H1 (cell line): Measurements from ENCODE around the gene ZNF524. TPM values are rescaled to one million over a fixed set of nuclear protein-coding genes. Genes with fewer than 3 reads are reported as not detected.

Experiments
- CTCF ChIA-PET: fragments of 300-600 bp; sonication (Branson Sonifier 250); formaldehyde crosslinking; loops from one replicate; lab custom pipeline; 2021; ENCODE audit not compliant: partially characterized antibody; lab: Charles Lee
- POLR2A ChIA-PET: fragments of 300-600 bp; sonication (Branson Sonifier 250); formaldehyde crosslinking; loops from one replicate; lab custom pipeline; 2021; ENCODE audit warnings: inconsistent platforms; ENCODE audit not compliant: partially characterized antibody; lab: Charles Lee
- DNase-seq, 2 experiments: peaks; one replicate each; pipeline versions ENCODE4 v3.0.0 to v3.0.0-alpha.2; 2010 to 2022; ENCODE audit warnings: low spot score in 2 of 2, low read depth in 1 of 2, mixed read lengths in 1 of 2
- FAIRE-seq: peaks from 2 replicates; lab custom pipeline; 2011; peaks lifted over from hg19 to GRCh38; lab: Jason Lieb, UNC
- H2AFZ ChIP-seq: 2 replicates; pipeline ENCODE4 v1.8.1; 2012; ENCODE audit warnings: low read length, inconsistent platforms
- H2AK5ac ChIP-seq: 2 replicates; pipeline ENCODE4 v1.6.1; 2013; ENCODE audit warnings: low read depth, low read length
- H2BK120ac ChIP-seq: replicated peaks from 2 replicates; pipeline ENCODE3; 2013; ENCODE audit warnings: low read depth, low read length, inconsistent platforms
- H2BK12ac ChIP-seq: 2 replicates; pipeline ENCODE4 v1.6.1; 2013; ENCODE audit warnings: low read depth, low read length
- H2BK15ac ChIP-seq: 2 replicates; pipeline ENCODE4 v1.6.1; 2013; ENCODE audit warnings: low read length
- H2BK20ac ChIP-seq: 2 replicates; pipeline ENCODE4 v1.6.1; 2013; ENCODE audit warnings: low read length
- H2BK5ac ChIP-seq: 2 replicates; pipeline ENCODE4 v1.6.1; 2013; ENCODE audit warnings: low read depth, low read length
- H3K14ac ChIP-seq: 2 replicates; pipeline ENCODE4 v1.6.1; 2013; ENCODE audit warnings: inconsistent platforms; ENCODE audit not compliant: insufficient read length
- H3K18ac ChIP-seq: 2 replicates; pipeline ENCODE4 v1.6.1; 2013; ENCODE audit warnings: low read length; ENCODE audit errors: extremely low read depth
- H3K23ac ChIP-seq: 2 replicates; pipeline ENCODE4 v1.6.1; 2013; ENCODE audit warnings: inconsistent platforms; ENCODE audit not compliant: insufficient read length
- H3K23me2 ChIP-seq: 2 replicates; pipeline ENCODE4 v1.6.1; 2013; ENCODE audit warnings: low read depth, low read length
- H3K27ac ChIP-seq: 2 replicates; pipeline ENCODE4 v1.6.1; 2011; ENCODE audit warnings: low read depth, low read length, inconsistent platforms
- H3K27me3 ChIP-seq, 4 experiments: replicated peaks in 1 of 4; 1 replicate in 1 of 4; 2 replicates in 3 of 4; pipeline versions ENCODE4 v1.6.1 to v1.8.1; 2011 to 2013; ENCODE audit warnings: low read length in 3 of 4, mild to moderate bottlenecking in 3 of 4, inconsistent platforms in 2 of 4, mixed read lengths in 2 of 4, moderate library complexity in 1 of 4; ENCODE audit not compliant: control insufficient read depth in 3 of 4, insufficient read depth in 3 of 4; ENCODE audit errors: extremely low read depth in 1 of 4
- H3K36me3 ChIP-seq, 4 experiments: 2 replicates each; pipeline versions ENCODE4 v1.6.1 to v1.8.1; 2011 to 2013; ENCODE audit warnings: mild to moderate bottlenecking in 4 of 4, low read length in 3 of 4, moderate library complexity in 2 of 4, control low read depth in 1 of 4, inconsistent platforms in 1 of 4; ENCODE audit not compliant: insufficient read depth in 4 of 4, control insufficient read depth in 2 of 4
- H3K4ac ChIP-seq: replicated peaks from 2 replicates; pipeline ENCODE3; 2013; ENCODE audit warnings: low read length, low read depth, mixed read lengths, inconsistent platforms; ENCODE audit not compliant: insufficient read length
- H3K4me1 ChIP-seq, 4 experiments: replicated peaks in 1 of 4; 1 replicate in 1 of 4; 2 replicates in 3 of 4; pipeline versions ENCODE4 v1.6.1 to v1.8.1; 2011 to 2013; ENCODE audit warnings: low read length in 3 of 4, inconsistent platforms in 2 of 4, mixed read lengths in 1 of 4; ENCODE audit not compliant: insufficient read depth in 4 of 4, control insufficient read depth in 3 of 4
- H3K4me2 ChIP-seq, 2 experiments: 2 replicates each; pipeline versions ENCODE4 v1.6.1 to v1.8.1; 2011 to 2013; ENCODE audit warnings: low read depth in 2 of 2, low read length in 2 of 2, control low read depth in 1 of 2, inconsistent platforms in 1 of 2, mild to moderate bottlenecking in 1 of 2; ENCODE audit not compliant: insufficient read depth in 1 of 2
- H3K4me3 ChIP-seq, 4 experiments: fragments of 200-600, 300-600 bp in 1 of 4; sonication (generic), shearing (Covaris generic), sonication (Bioruptor Twin) in 1 of 4; 2 replicates each; pipeline versions ENCODE4 v1.5.1 to v1.8.1; 2011 to 2016; ENCODE audit warnings: low read length in 4 of 4, low read depth in 3 of 4, control low read depth in 2 of 4, inconsistent platforms in 2 of 4, mild to moderate bottlenecking in 2 of 4, mixed read lengths in 1 of 4, moderate library complexity in 1 of 4; ENCODE audit not compliant: insufficient read depth in 2 of 4; ENCODE audit errors: extremely low read depth in 1 of 4
- H3K56ac ChIP-seq: replicated peaks from 2 replicates; pipeline ENCODE3; 2013; ENCODE audit warnings: low read depth, mild to moderate bottlenecking, mixed read lengths, low read length, inconsistent platforms; ENCODE audit not compliant: insufficient read length
- H3K79me1 ChIP-seq: 2 replicates; pipeline ENCODE4 v1.6.1; 2013; ENCODE audit warnings: low read depth, low read length, control low read depth
- H3K79me2 ChIP-seq, 2 experiments: 2 replicates each; pipeline versions ENCODE4 v1.6.1 to v1.8.1; 2012 to 2013; ENCODE audit warnings: low read length in 2 of 2, mild to moderate bottlenecking in 2 of 2, inconsistent platforms in 1 of 2; ENCODE audit not compliant: insufficient read depth in 2 of 2, control insufficient read depth in 1 of 2
- H3K9ac ChIP-seq, 4 experiments: replicated peaks in 1 of 4; 1 replicate in 1 of 4; 2 replicates in 3 of 4; pipeline versions ENCODE4 v1.6.1 to v1.8.1; 2011 to 2013; ENCODE audit warnings: low read depth in 3 of 4, low read length in 3 of 4, control low read depth in 2 of 4, mild to moderate bottlenecking in 2 of 4, moderate library complexity in 2 of 4, inconsistent platforms in 1 of 4; ENCODE audit errors: extremely low read depth in 1 of 4
- H3K9me3 ChIP-seq, 2 experiments: 2 replicates each; pipeline versions ENCODE4 v1.6.1 to v1.8.1; 2012 to 2013; ENCODE audit warnings: mild to moderate bottlenecking in 2 of 2, moderate library complexity in 2 of 2, control low read depth in 1 of 2, inconsistent platforms in 1 of 2, low read depth in 1 of 2, low read length in 1 of 2, mixed read lengths in 1 of 2; ENCODE audit not compliant: insufficient read depth in 2 of 2
- H4K20me1 ChIP-seq, 2 experiments: replicated peaks in 1 of 2; 2 replicates each; pipeline versions ENCODE3 to v1.8.1; 2011 to 2013; ENCODE audit warnings: inconsistent platforms in 2 of 2, low read length in 2 of 2, mild to moderate bottlenecking in 1 of 2; ENCODE audit not compliant: insufficient read depth in 2 of 2, control insufficient read depth in 1 of 2
- H4K5ac ChIP-seq: 2 replicates; pipeline ENCODE4 v1.6.1; 2013; ENCODE audit warnings: low read length, low read depth, mixed read lengths, inconsistent platforms; ENCODE audit not compliant: insufficient read length
- H4K8ac ChIP-seq: 2 replicates; pipeline ENCODE4 v1.8.0; 2013; ENCODE audit warnings: mild to moderate bottlenecking, moderate library complexity, low read length, inconsistent platforms; ENCODE audit not compliant: insufficient read depth; ENCODE audit errors: extremely low read depth
- H4K91ac ChIP-seq: replicated peaks from 2 replicates; pipeline ENCODE3; 2013; ENCODE audit warnings: low read length, mixed read lengths, inconsistent platforms; ENCODE audit not compliant: insufficient read length
- HDAC6 ChIP-seq: IDR thresholded peaks from one replicate; pipeline ENCODE4 v1.7.1; 2012; ENCODE audit warnings: low read depth, mild to moderate bottlenecking, inconsistent platforms, low read length, moderate library complexity
- JUND ChIP-seq: IDR thresholded peaks from 2 replicates; pipeline ENCODE4 v1.6.1; 2011; ENCODE audit warnings: mild to moderate bottlenecking, improper control_type of control experiment, low read length
- KDM5A ChIP-seq: fragments of 200-600 bp; IDR thresholded peaks from 2 replicates; pipeline ENCODE4 v1.7.1; 2012; ENCODE audit warnings: mild to moderate bottlenecking, low read length, inconsistent platforms, mixed read lengths
- RFX5 ChIP-seq: IDR thresholded peaks from 2 replicates; pipeline ENCODE4 v1.6.1; 2011; ENCODE audit warnings: low read depth, low read length, improper control_type of control experiment, borderline replicate concordance
- YY1 ChIP-seq: IDR thresholded peaks from 2 replicates; pipeline ENCODE4 v1.6.1; 2011; ENCODE audit warnings: low read depth, mild to moderate bottlenecking, low read length
- WGBS, 2 experiments: shearing (Covaris generic) in 1 of 2; methylation state at CpG; one replicate each; pipeline versions ENCODE4 v1.1.6 to v1.1.7; 2013 to 2015; ENCODE audit warnings: low lambda C conversion rate in 2 of 2, mixed read lengths in 2 of 2, inconsistent platforms in 1 of 2, low coverage in 1 of 2, missing lambda C conversion rate in 1 of 2; ENCODE audit not compliant: insufficient replicate concordance in 2 of 2, insufficient coverage in 1 of 2, insufficient read length in 1 of 2; ENCODE audit errors: extremely low coverage in 1 of 2, missing lambda C conversion rate in 1 of 2; 5-methylcytosine and 5-hydroxymethylcytosine counted together
- polyA plus RNA-seq, 7 experiments: library from polyadenylated mRNA; depleted of rRNA in 3 of 7; stranded (reverse) in 5 of 7; unstranded in 2 of 7; fragments of >200 nt in 5 of 7; fragments of 200-250 nt in 2 of 7; gene quantifications; 1 replicate in 5 of 7; 2 replicates in 1 of 7; 4 replicates in 1 of 7; pipeline versions ENCODE4 v1.2.1 to v1.2.3, GENCODE V29; 2011 to 2013; ENCODE audit warnings: missing spikeins in 2 of 7, mixed read lengths in 2 of 7
- total RNA-seq: library from RNA; stranded (reverse); fragmentation: NEBNext Ultra II Directional; extraction: Animal tissue kit (Norgen Biotek cat#: 25700); gene quantifications from 2 replicates; pipeline ENCODE4 v1.2.1, GENCODE V29; 2021

ZNF524 gene
- total and polyA plus RNA-seq, 2 of the 8 experiments (the other 6 are each of a cell fraction or from before 2014, with no cell fraction given) = 4.4 to 4.7 TPM

- POLR2A ChIA-PET = interaction anchor here (0.8 to 3.2 kb wide), 8 partner anchors 9 to 121 kb away, joined by 3 to 12 read pairs (median 3); partner anchors contain the start of genes FIZ1, ZNF580, ZNF784 and ZNF865
- peaks cover 0 to 33% (median 2%) of the 10 kb centered on the region in 4 experiments; a peak in 6 of 8 replicates for H3K36me3 ChIP-seq
Measured at GRCh38 chr19:55615543-55616394, 15.7 kb downstream of the ZNF524 start.

More at GRCh38 chr19:55615543-55616394, 15.7 kb downstream of the ZNF524 start:
- Histone ChIP-seq H3K18ac (no peak overlapping the region), H4K91ac (no peak overlapping the region), H3K27ac (no peak overlapping the region), H3K56ac (no peak overlapping the region), H2BK5ac (no peak overlapping the region), H2BK120ac (no peak overlapping the region), H3K9ac (no peak overlapping the region), H2BK12ac (no peak overlapping the region), H2AK5ac (no peak overlapping the region), H3K79me1 (no peaks in the 10 kb centered on the region; the same call in 1 of the 2 replicates), H2BK15ac (no peak overlapping the region), H4K20me1 (peaks cover 6 to 17% of the 10 kb centered on the region in 2 experiments), H3K4me1 (no peaks in the 10 kb centered on the region), H3K4me3 (no peak overlapping the region), H2BK20ac (no peak overlapping the region), H3K14ac (no peak overlapping the region), H3K9me3 (no peaks in the 10 kb centered on the region; a peak in 1 of 4 replicates), H3K79me2 (no peaks in the 10 kb centered on the region), H3K4me2 (no peak overlapping the region), H2AFZ (no peak overlapping the region), H4K8ac (no peak overlapping the region; the same call in 1 of the 2 replicates), H4K5ac (no peak overlapping the region), H3K4ac (no peak overlapping the region), H3K23ac (no peak overlapping the region), H3K23me2 (no peaks in the 10 kb centered on the region), H3K27me3 (peaks cover 0 to 2% (median 0%) of the 10 kb centered on the region in 4 experiments; a peak in 1 of 7 replicates)
- 97% methylated on average over 52 of the region's 88 CpGs; no CpG with 5 or more reads in 1 of the 2 experiments for WGBS, 2 experiments
- no peak for DNase-seq
- TF ChIP-seq YY1 (no peak), JUND (no peak), RFX5 (no peak), HDAC6 (no peak), KDM5A (no peak)
- FAIRE-seq = no peak
- CTCF ChIA-PET = interaction anchor here (0.5 to 1.1 kb wide), 2 partner anchors 10 to 354 kb away, joined by 3 to 4 read pairs; partner anchors contain the start of gene ZNF865
